HepG2 (cell line): Measurements from ENCODE around the gene NTM. TPM values are rescaled to one million over a fixed set of nuclear protein-coding genes. Genes with fewer than 3 reads are reported as not detected.

Source experiments
- ATAC-seq: fragments of 200-7000 bp; cut with Tn5 transposase; 3 replicates; pipeline ENCODE4 v1.9.1; 2020; ENCODE audit warnings: mild to moderate bottlenecking, moderate library complexity
- BruUV-seq: library from RNA; stranded (reverse); fragments of 400-500 nt; replicated peaks from 2 replicates; lab custom pipeline; 2021; lab: Mats Ljungman, UMichigan
- CTCF ChIA-PET: fragments of 300-600 bp; formaldehyde crosslinking; extraction: SDS; loops from one replicate; lab custom pipeline; 2021; ENCODE audit warnings: low total read pairs, inconsistent platforms, low intra/inter-chr PET ratio; lab: Yijun Ruan, JAX
- POLR2A ChIA-PET: fragments of 350-600 bp; sonication (Branson Sonifier 250); formaldehyde crosslinking; loops from one replicate; lab custom pipeline; 2020; ENCODE audit warnings: antibody characterized with exemption, inconsistent platforms; lab: Yijun Ruan, JAX
- DNase-seq: peaks from one replicate; pipeline ENCODE4 v3.0.0-alpha.2; 2015; ENCODE audit warnings: low spot score
- FAIRE-seq: peaks from 3 replicates; lab custom pipeline; 2011; peaks lifted over from hg19 to GRCh38; lab: Jason Lieb, UNC
- H2AFZ ChIP-seq: one replicate; pipeline ENCODE4 v1.6.1; 2011; ENCODE audit warnings: low read length, inconsistent platforms
- H3K27ac ChIP-seq: fragments of 300-600 bp; 3 replicates; pipeline ENCODE4 v1.8.0; 2011; ENCODE audit warnings: mixed run types, mild to moderate bottlenecking, mixed read lengths, low read length, inconsistent platforms; ENCODE audit not compliant: insufficient read depth; ENCODE audit errors: extremely low read length
- H3K27me3 ChIP-seq, 2 experiments: fragments of 200-600 bp in 1 of 2; 2 replicates in 1 of 2; 3 replicates in 1 of 2; pipeline versions ENCODE4 v1.6.0 to v1.8.0; 2011; ENCODE audit warnings: low read length in 2 of 2, mild to moderate bottlenecking in 2 of 2, moderate library complexity in 2 of 2, inconsistent platforms in 1 of 2; ENCODE audit not compliant: insufficient read depth in 2 of 2, control insufficient read depth in 1 of 2
- H3K36me3 ChIP-seq, 2 experiments: fragments of 200-600 bp in 1 of 2; replicated peaks in 1 of 2; 2 replicates in 1 of 2; 3 replicates in 1 of 2; pipeline versions ENCODE4 v1.5.1 to v1.8.0; 2011; ENCODE audit warnings: low read length in 2 of 2, inconsistent platforms in 1 of 2; ENCODE audit not compliant: insufficient read depth in 2 of 2, control insufficient read depth in 1 of 2
- H3K4me1 ChIP-seq: 2 replicates; pipeline ENCODE4 v1.5.1; 2012; ENCODE audit warnings: low read length, inconsistent platforms; ENCODE audit not compliant: insufficient read depth
- H3K4me2 ChIP-seq: 2 replicates; pipeline ENCODE4 v1.6.0; 2011; ENCODE audit warnings: low read depth, low read length, inconsistent platforms
- H3K4me3 ChIP-seq, 3 experiments: fragments of 200-600 bp in 1 of 3; sonication (generic), shearing (Covaris generic) in 1 of 3; replicated peaks in 1 of 3; 2 replicates each; pipeline ENCODE4 v1.5.1; 2011 to 2016; ENCODE audit warnings: low read length in 3 of 3, inconsistent platforms in 2 of 3, low read depth in 2 of 3, mild to moderate bottlenecking in 2 of 3, control low read depth in 1 of 3, mixed read lengths in 1 of 3; ENCODE audit not compliant: insufficient read depth in 1 of 3
- H3K79me2 ChIP-seq: one replicate; pipeline ENCODE4 v1.6.1; 2011; ENCODE audit warnings: low read length, inconsistent platforms; ENCODE audit not compliant: insufficient read depth
- H3K9ac ChIP-seq: 2 replicates; pipeline ENCODE4 v1.6.0; 2011; ENCODE audit warnings: mild to moderate bottlenecking, low read depth, low read length, inconsistent platforms; ENCODE audit not compliant: insufficient read depth
- H3K9me3 ChIP-seq: 2 replicates; pipeline ENCODE4 v1.5.1; 2012; ENCODE audit warnings: mild to moderate bottlenecking, low read length
- H4K20me1 ChIP-seq: 2 replicates; pipeline ENCODE4 v1.6.0; 2011; ENCODE audit warnings: inconsistent platforms, mild to moderate bottlenecking, low read length, moderate library complexity; ENCODE audit not compliant: insufficient read depth
- BHLHE40 ChIP-seq: IDR thresholded peaks from 2 replicates; pipeline ENCODE4 v1.6.1; 2011; ENCODE audit warnings: low read length, improper control_type of control experiment
- CCAR2 ChIP-seq: fragments of 200-400 bp; formaldehyde crosslinking; optimal IDR thresholded peaks from 2 replicates; pipeline ENCODE3; 2018; ENCODE audit warnings: low read depth, mild to moderate bottlenecking, low read length, moderate library complexity
- CREB1 ChIP-seq, 2 experiments: fragments of 450-650 bp in 1 of 2; IDR thresholded peaks; 2 replicates each; pipeline ENCODE4 v1.6.1; 2016 to 2017; ENCODE audit warnings: control low read depth in 1 of 2, mild to moderate bottlenecking in 1 of 2, missing compliant biosample characterization in 1 of 2, missing genetic modification characterization in 1 of 2
- FOXO1 ChIP-seq: sonication (generic); formaldehyde crosslinking; IDR thresholded peaks from 2 replicates; pipeline ENCODE4 v1.4.0; 2020; ENCODE audit warnings: missing genetic modification reagents
- HCFC1 ChIP-seq: fragments of 150-350 bp; IDR thresholded peaks from 2 replicates; pipeline ENCODE4 v1.6.1; 2014; ENCODE audit warnings: low read depth, low read length
- MAFK ChIP-seq, 2 experiments: IDR thresholded peaks in 1 of 2; conservative IDR thresholded peaks in 1 of 2; 2 replicates each; pipeline ENCODE4 v1.6.1; 2011; ENCODE audit warnings: improper control_type of control experiment in 2 of 2, low read length in 2 of 2
- NFE2L2 ChIP-seq: fragments of 150-350 bp; IDR thresholded peaks from 2 replicates; pipeline ENCODE4 v1.6.1; 2014; ENCODE audit warnings: low read length
- POLR2G ChIP-seq: fragments of 200-400 bp; formaldehyde crosslinking; IDR thresholded peaks from 2 replicates; pipeline ENCODE4 v1.6.1; 2018; ENCODE audit warnings: mild to moderate bottlenecking, low read depth, low read length, moderate library complexity
- SIN3A ChIP-seq: IDR thresholded peaks from 2 replicates; pipeline ENCODE4 v1.6.1; 2011; ENCODE audit warnings: low read depth, mild to moderate bottlenecking, control low read depth, low read length, borderline replicate concordance
- SMAD3 ChIP-seq: sonication (generic); formaldehyde crosslinking; IDR thresholded peaks from 2 replicates; pipeline ENCODE4 v1.4.0; 2020; ENCODE audit warnings: missing genetic modification reagents
- TOPORS ChIP-seq: sonication (generic); formaldehyde crosslinking; IDR thresholded peaks from 2 replicates; pipeline ENCODE4 v1.8.0; 2023; ENCODE audit warnings: mild to moderate bottlenecking, missing genetic modification reagents
- YY1 ChIP-seq: IDR thresholded peaks from 2 replicates; pipeline ENCODE4 v1.6.1; 2011; ENCODE audit warnings: low read length, low read depth, moderate library complexity, mild to moderate bottlenecking; ENCODE audit not compliant: insufficient read depth, insufficient replicate concordance
- ZBTB10 ChIP-seq: sonication (generic); formaldehyde crosslinking; IDR thresholded peaks from 2 replicates; pipeline ENCODE4 v1.4.0; 2020; ENCODE audit warnings: missing genetic modification reagents, borderline replicate concordance
- ZNF142 ChIP-seq: sonication (generic); formaldehyde crosslinking; IDR thresholded peaks from 2 replicates; pipeline ENCODE4 v1.4.0; 2020; ENCODE audit warnings: missing genetic modification reagents
- ZNF20 ChIP-seq: sonication (generic); formaldehyde crosslinking; IDR thresholded peaks from 2 replicates; pipeline ENCODE4 v1.4.0; 2020; ENCODE audit warnings: mild to moderate bottlenecking, moderate library complexity, missing genetic modification reagents
- ZNF816 ChIP-seq: sonication (generic); formaldehyde crosslinking; IDR thresholded peaks from 2 replicates; pipeline ENCODE4 v1.8.0; 2022; ENCODE audit warnings: missing genetic modification reagents, mild to moderate bottlenecking, borderline replicate concordance
- WGBS: methylation state at CpG from one replicate; pipeline ENCODE4 v1.1.6; 2017; ENCODE audit warnings: low lambda C conversion rate; 5-methylcytosine and 5-hydroxymethylcytosine counted together
- in situ Hi-C: cut with HindIII; loops from 2 replicates; pipeline ENCODE4 v1.10.0; 2017; ENCODE audit warnings: low pct_unique_long_range_greater_than_20kb; ENCODE audit not compliant: extremely low pct_ligation_motif_present
- intact Hi-C: fragments of 100-400 bp; cut with micrococcal nuclease; formaldehyde crosslinking; loops from one replicate; pipeline ENCODE4 v1.10.0; 2022; ENCODE audit not compliant: unreplicated experiment
- polyA plus RNA-seq, 8 experiments: library from polyadenylated mRNA; depleted of rRNA in 3 of 8; stranded (reverse) in 7 of 8; unstranded in 1 of 8; fragments of >200 nt; fragmentation: Illumina TruSeq in 4 of 8; extraction: Trizol in 4 of 8; gene quantifications; 2 replicates each; pipeline versions ENCODE4 v1.2.1 to v1.2.3, GENCODE V29; 2011 to 2016; ENCODE audit warnings: low read depth in 4 of 8, missing spikeins in 1 of 8, mixed read lengths in 1 of 8; ENCODE audit not compliant: insufficient read depth in 1 of 8
- total RNA-seq, 5 experiments: library from RNA; depleted of rRNA; stranded (reverse); fragments of >200 nt; fragmentation: Illumina TruSeq; extraction: Trizol; gene quantifications; 2 replicates each; pipeline ENCODE4 v1.2.3, GENCODE V29; 2016; ENCODE audit warnings: low read depth in 1 of 5

The NTM gene
- total and polyA plus RNA-seq, 2 of the 13 experiments (the other 11 are each of a cell fraction or from before 2014, with no cell fraction given): not detected

- TF ChIP-seq HCFC1 (no peak), ZNF816 (CRISPR knock-in tag) (no peak), CCAR2 (no peak), POLR2G (no peak), SMAD3 (no peak), FOXO1 (CRISPR knock-in tag) (no peak), CREB1 (IDR thresholded peaks at IDR 0.05) (no peak), CREB1 (CRISPR knock-in tag; IDR thresholded peaks at IDR 0.05) (no peak), TOPORS (CRISPR knock-in tag) (no peak), ZBTB10 (CRISPR knock-in tag) (no peak), NFE2L2 (no peak), ZNF20 (CRISPR knock-in tag) (no peak)
- TF ChIP-seq, all 625 proteins: peak for 0
Observed at GRCh38 chr11:132114743-132115142, 744.3 kb downstream of the NTM start (continued).

GRCh38 chr11:132115454-132115853, 745.0 kb downstream of the NTM start:
- no peaks in the 10 kb centered on the region for H3K9me3 ChIP-seq
- no peaks in the 10 kb centered on the region for H3K27me3 ChIP-seq
- H3K4me1 ChIP-seq: no peaks in the 10 kb centered on the region
- CTCF ChIA-PET: no interaction called here
- FAIRE-seq: no peak
- BruUV-seq: no TSS peak
- no peak overlapping the region for H3K4me2 ChIP-seq
- WGBS: 2% methylated on average over 5 of the region's 5 CpGs
- POLR2A ChIA-PET: no interaction called here
- no peak overlapping the region for H3K9ac ChIP-seq
- no peak overlapping the region for H3K27ac ChIP-seq
- H2AFZ ChIP-seq: no peak overlapping the region
- intact Hi-C loops (no loop called here), in situ Hi-C loops (loop anchor here (25.0 kb wide), 1 partner anchor 947 kb away; no protein-coding TSS in a partner anchor)
- no peak for DNase-seq
- no peak for ATAC-seq
- no peaks in the 10 kb centered on the region for H3K36me3 ChIP-seq
- H3K79me2 ChIP-seq: no peaks in the 10 kb centered on the region
- no peaks in the 10 kb centered on the region for H4K20me1 ChIP-seq
- H3K4me3 ChIP-seq: no peak overlapping the region
- TF ChIP-seq YY1: no peak
- TF ChIP-seq MAFK (conservative IDR thresholded peaks at IDR 0.05 in 1 of 2, IDR thresholded peaks at IDR 0.05 in 1 of 2; ENCODE audit: low read length in 2 of 2): peak in 1 of 2 experiments; percentile 4; a peak in 1 of 4 replicates
- no peak for TF ChIP-seq SIN3A
- no peak for TF ChIP-seq BHLHE40
- no peak for TF ChIP-seq ZNF142 (CRISPR knock-in tag)
